Heart left ventricle (tissue), 16 donors: ENCODE data around the gene RUNX2. TPM values are rescaled to one million over a fixed set of nuclear protein-coding genes. Genes with fewer than 3 reads are reported as not detected.

Experiments
- ATAC-seq, 4 donors: fragments of 200-7000 bp; cut with Tn5 transposase; one replicate each; pipeline ENCODE4 v1.9.1; 2020 to 2022; ENCODE audit warnings: moderate library complexity in 4 of 4, mild to moderate bottlenecking in 3 of 4, moderate number of reproducible peaks in 1 of 4
- DNase-seq, 5 donors: peaks; one replicate each; pipeline ENCODE4 v3.0.0-alpha.2; 2020
- H3K27ac ChIP-seq, 12 donors: fragments of 200-600 bp; sonication (generic) in 4 of 12; one replicate each; pipeline versions ENCODE4 v1.5.0 to v1.8.0; 2016 to 2022; ENCODE audit warnings: mild to moderate bottlenecking in 2 of 12
- H3K27me3 ChIP-seq, 9 donors: fragments of 200-600 bp; sonication (generic) in 2 of 9; one replicate each; pipeline versions ENCODE4 v1.5.1 to v1.8.0; 2016 to 2022; ENCODE audit warnings: mild to moderate bottlenecking in 3 of 9
- H3K36me3 ChIP-seq, 9 donors: fragments of 200-600 bp; sonication (generic) in 2 of 9; one replicate each; pipeline versions ENCODE4 v1.5.0 to v1.8.0; 2018 to 2022; ENCODE audit warnings: mild to moderate bottlenecking in 2 of 9
- H3K4me1 ChIP-seq, 12 donors: fragments of 200-600 bp; sonication (generic) in 4 of 12; one replicate each; pipeline versions ENCODE4 v1.5.0 to v1.8.0; 2016 to 2022; ENCODE audit warnings: mild to moderate bottlenecking in 3 of 12
- H3K4me3 ChIP-seq, 12 donors: fragments of 200-600 bp; sonication (generic) in 4 of 12; one replicate each; pipeline versions ENCODE4 v1.5.0 to v1.8.0; 2017 to 2022; ENCODE audit warnings: mild to moderate bottlenecking in 9 of 12, moderate library complexity in 4 of 12
- H3K9me3 ChIP-seq, 12 donors: fragments of 200-600 bp; sonication (generic) in 4 of 12; one replicate each; pipeline versions ENCODE4 v1.5.0 to v1.8.0; 2016 to 2022; ENCODE audit warnings: mild to moderate bottlenecking in 1 of 12
- POLR2A ChIP-seq, 2 donors: fragments of 450-650 bp; IDR thresholded peaks; one replicate each; pipeline ENCODE4 v1.6.1; 2017; ENCODE audit warnings: antibody characterized with exemption in 2 of 2, mild to moderate bottlenecking in 2 of 2, moderate library complexity in 2 of 2
- WGBS, 4 donors: extraction: QIAGEN DNeasy Blood & Tissue Kit in 2 of 4; methylation state at CpG; one replicate each; pipeline versions ENCODE4 v1.1.5 to v1.1.7; 2013 to 2018; 5-methylcytosine and 5-hydroxymethylcytosine counted together
- intact Hi-C, 10 donors: fragments of 100-400 bp; cut with DNase I; formaldehyde crosslinking; loops; one replicate each; pipeline versions ENCODE4 v1.11.1 to v1.14.2; 2022
- polyA plus RNA-seq, 2 donors: library from polyadenylated mRNA; stranded (reverse); fragments of 200-250 nt; gene quantifications; one replicate each; pipeline ENCODE4 v1.2.3, GENCODE V29; 2013
- total RNA-seq, 9 donors: library from RNA; depleted of rRNA in 2 of 9; stranded (reverse); fragments of >200 nt in 2 of 9; fragmentation: NEBNext Ultra II Directional in 3 of 9; extraction: Animal tissue kit (Norgen Biotek cat#: 25700) in 3 of 9; gene quantifications; one replicate each; pipeline versions ENCODE4 v1.1.0 to v1.2.4, GENCODE V29; 2016 to 2023
- TF ChIP-seq, protein P1 (sequence below), 12 donors: fragments of 200-600 bp; sonication (generic) in 4 of 12; IDR thresholded peaks; one replicate each; pipeline versions ENCODE4 v1.5.0 to v1.8.0; 2018 to 2022; ENCODE audit warnings: antibody characterized with exemption in 12 of 12, mild to moderate bottlenecking in 5 of 12
- donor health status: ischemic (EF 13 %, LVEDD 7.1; RV severe dilation, severe dysfunction).
- donor health status: healthy with polysubstance abuse.
- donor health status: DM: no; HTN: yes; CAD: no.
- donor health status: DM: no; HTN: no; CAD: no.
- donor health status: ischemic (EF 25% LVEDD 6.9; RV normal size, moderate dysfunction).
- donor health status: ischemic (EF 25% LVEDD 5.7; RV mildly dilated, moderate dysfunction).
- donor health status: healthy.
- donor health status: DM: yes; HTN: yes; CAD: no.
- donor health status: ischemic (EF 35%, LVEDD 5.7; RV mildly dilated, moderate dysfunction).
- donor health status: nonischemic (EF 11% LVEDD 7.7; RV severe dilation, severe dysfunction).
- donor health status: DM: yes; HTN: yes; CAD: no.
- donor health status: PGD.
- donor health status: ischemic (EF 29% LVEDD 5.4; RV normal size, mild dysfunction).
- donor health status: nonischemic (EF 23%, LVEDD 6.1; RV moderate dilation, normal function).

RUNX2 gene
- total and polyA plus RNA-seq, 11 donors = 0.37 to 3.1 (median 2.0) TPM

DNA sequence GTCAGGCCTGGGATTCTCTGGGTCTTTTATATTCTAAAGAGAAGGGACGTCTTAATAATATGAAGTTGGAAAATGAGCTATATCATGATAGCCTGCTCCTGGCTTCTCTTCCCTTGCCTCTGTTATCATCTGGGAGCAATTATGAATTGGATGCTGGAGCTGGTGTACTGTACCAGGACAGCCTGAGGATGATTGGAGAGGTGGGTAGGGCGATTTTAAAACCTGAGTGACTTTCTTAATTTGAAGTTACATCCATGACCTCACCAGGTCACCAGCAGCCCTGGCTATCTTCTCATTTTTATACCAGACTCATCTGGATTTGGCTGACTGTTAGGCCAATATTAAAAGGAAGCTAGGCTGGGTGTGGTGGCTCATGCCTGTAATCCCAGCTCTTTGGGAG lies 369.9 kb downstream of the RUNX2 start:
- ATAC-seq (no peak), DNase-seq (no peak)
- WGBS, 4 donors = 77 to 91% (median 87%) methylated on average over 2 of the region's 2 CpGs
- no peaks in the 10 kb centered on the region for H3K36me3 ChIP-seq
- no peak for TF ChIP-seq POLR2A (IDR thresholded peaks at IDR 0.05)
- TF ChIP-seq, protein P1, sequence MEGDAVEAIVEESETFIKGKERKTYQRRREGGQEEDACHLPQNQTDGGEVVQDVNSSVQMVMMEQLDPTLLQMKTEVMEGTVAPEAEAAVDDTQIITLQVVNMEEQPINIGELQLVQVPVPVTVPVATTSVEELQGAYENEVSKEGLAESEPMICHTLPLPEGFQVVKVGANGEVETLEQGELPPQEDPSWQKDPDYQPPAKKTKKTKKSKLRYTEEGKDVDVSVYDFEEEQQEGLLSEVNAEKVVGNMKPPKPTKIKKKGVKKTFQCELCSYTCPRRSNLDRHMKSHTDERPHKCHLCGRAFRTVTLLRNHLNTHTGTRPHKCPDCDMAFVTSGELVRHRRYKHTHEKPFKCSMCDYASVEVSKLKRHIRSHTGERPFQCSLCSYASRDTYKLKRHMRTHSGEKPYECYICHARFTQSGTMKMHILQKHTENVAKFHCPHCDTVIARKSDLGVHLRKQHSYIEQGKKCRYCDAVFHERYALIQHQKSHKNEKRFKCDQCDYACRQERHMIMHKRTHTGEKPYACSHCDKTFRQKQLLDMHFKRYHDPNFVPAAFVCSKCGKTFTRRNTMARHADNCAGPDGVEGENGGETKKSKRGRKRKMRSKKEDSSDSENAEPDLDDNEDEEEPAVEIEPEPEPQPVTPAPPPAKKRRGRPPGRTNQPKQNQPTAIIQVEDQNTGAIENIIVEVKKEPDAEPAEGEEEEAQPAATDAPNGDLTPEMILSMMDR (IDR thresholded peaks at IDR 0.05) = no peak
- no peaks in the 10 kb centered on the region for H3K4me1 ChIP-seq
- no peaks in the 10 kb centered on the region for H3K27me3 ChIP-seq
- intact Hi-C loops = no loop called here
- no peak overlapping the region for H3K27ac ChIP-seq
- no peak overlapping the region for H3K4me3 ChIP-seq
- no peaks in the 10 kb centered on the region for H3K9me3 ChIP-seq

DNA sequence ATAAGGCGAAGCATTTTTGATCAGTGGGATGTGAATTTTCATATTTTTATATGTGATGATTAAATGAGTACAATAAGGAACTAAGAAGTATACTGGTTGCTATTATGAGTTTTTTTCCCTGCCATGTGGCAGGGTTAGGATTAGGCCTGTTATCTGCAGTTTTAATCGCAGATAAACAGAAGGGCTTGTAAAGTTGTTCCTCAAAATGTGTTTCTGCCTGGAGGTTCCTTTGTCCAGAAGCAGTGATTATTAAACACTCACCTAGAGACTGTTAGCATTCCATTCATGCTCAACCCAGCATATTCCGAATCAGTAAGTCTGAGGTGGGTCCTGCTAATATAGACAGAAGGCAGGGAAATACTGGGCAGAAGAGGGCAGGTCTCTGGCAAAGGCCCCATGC lies 371.5 kb downstream of the RUNX2 start:
- intact Hi-C loops = no loop called here
- no peak overlapping the region for H3K27ac ChIP-seq
- no peak for TF ChIP-seq POLR2A (IDR thresholded peaks at IDR 0.05)
- TF ChIP-seq, protein P1 (IDR thresholded peaks at IDR 0.05) = no peak
- H3K27me3 ChIP-seq = no peaks in the 10 kb centered on the region
- no peak overlapping the region for H3K4me3 ChIP-seq
- no peaks in the 10 kb centered on the region for H3K4me1 ChIP-seq
- H3K36me3 ChIP-seq = no peaks in the 10 kb centered on the region
- ATAC-seq (no peak), DNase-seq (no peak)
- 85 to 91% (median 85%) methylated on average over 3 of the region's 3 CpGs for WGBS, 4 donors
- H3K9me3 ChIP-seq = no peaks in the 10 kb centered on the region

DNA sequence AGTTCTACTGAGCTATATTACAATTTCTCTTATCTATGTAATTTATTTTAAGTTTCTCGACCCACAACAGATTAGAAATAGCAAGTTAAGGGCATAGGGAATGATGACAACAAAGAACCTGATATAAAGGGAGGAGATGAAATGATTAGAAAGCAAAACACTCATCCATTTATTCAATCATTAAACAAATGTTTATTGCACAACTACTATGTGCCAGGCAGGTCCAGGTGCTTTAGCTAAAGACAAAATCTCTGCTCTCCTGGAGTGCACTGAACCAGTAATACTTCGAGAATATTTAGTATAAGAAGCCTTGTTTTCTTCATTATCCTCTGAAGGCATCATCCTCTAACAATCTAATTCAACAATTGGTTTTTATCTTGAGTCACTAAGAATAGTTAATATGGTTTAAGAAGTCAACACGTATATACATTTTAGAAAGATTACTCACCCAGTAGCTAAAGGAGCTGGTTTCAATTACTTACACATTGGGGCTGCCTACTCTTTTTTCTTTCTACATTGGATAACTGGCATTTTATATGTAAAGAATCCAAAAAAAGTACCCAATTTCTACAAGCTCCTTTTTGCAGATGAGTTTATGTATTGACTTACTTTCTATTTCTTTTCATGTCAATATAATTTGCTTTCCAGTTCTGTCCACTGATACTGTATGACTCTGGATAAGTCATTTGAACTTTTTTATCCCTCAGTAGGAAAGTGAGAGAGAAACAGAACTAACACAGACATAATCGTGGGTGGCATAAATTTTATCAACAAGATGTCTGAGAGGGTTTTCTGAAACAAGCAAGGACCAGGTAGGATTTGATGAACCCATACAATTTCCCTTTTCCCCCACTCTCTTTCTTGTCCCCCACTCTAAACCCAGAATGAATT lies 375.0 kb downstream of the RUNX2 start:
- TF ChIP-seq, protein P1 (IDR thresholded peaks at IDR 0.05) = no peak
- TF ChIP-seq POLR2A (IDR thresholded peaks at IDR 0.05) = no peak
- ATAC-seq (no peak), DNase-seq (no peak)
- Histone ChIP-seq H3K27me3 (no peaks in the 10 kb centered on the region), H3K9me3 (no peaks in the 10 kb centered on the region), H3K36me3 (no peaks in the 10 kb centered on the region), H3K4me1 (no peaks in the 10 kb centered on the region), H3K27ac (no peak overlapping the region), H3K4me3 (no peak overlapping the region)
- intact Hi-C loops = no loop called here
- WGBS, 4 donors = 67 to 72% (median 70%) methylated on average over 4 of the region's 4 CpGs

DNA sequence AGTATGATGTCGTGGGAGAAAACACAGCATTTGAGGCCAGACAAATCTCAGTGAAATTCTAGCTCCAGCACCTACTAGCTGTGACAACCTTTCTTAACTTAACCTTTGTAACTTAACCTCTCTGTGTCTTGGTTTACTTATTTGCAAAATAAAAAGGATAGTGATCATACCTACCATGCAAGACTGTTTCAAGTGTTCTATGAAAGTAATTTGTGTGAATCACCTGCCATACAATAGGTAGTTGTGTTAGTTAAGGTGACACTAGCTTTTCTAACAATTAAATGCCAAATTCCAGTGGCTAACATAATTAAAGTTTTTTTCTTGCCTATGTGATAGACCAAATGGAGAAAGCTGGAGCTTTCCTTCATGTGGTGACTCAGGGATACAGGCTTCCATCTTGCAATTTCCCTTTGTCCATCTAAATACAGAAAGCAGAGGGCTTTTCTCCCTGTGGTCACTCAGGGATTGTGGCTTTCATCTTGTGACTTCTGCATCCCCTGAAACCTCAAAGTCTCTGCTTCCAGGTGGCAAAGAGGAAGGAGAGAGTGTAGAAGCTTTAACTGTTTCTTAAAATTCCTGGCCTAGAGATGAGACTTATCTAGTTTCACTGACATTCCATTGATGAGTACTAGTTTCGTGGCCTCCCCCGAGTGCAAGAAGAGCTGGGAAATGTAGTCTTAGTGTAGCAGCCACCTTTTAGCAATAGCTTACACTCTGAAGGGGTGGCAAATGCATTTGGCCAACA lies 376.1 kb downstream of the RUNX2 start:
- no peak overlapping the region for H3K4me3 ChIP-seq
- WGBS, 4 donors = 77 to 89% (median 84%) methylated on average over 3 of the region's 3 CpGs
- H3K27ac ChIP-seq = no peak overlapping the region
- intact Hi-C loops = no loop called here
- TF ChIP-seq, protein P1 (IDR thresholded peaks at IDR 0.05) = no peak
- TF ChIP-seq POLR2A (IDR thresholded peaks at IDR 0.05) = no peak
- H3K36me3 ChIP-seq = no peaks in the 10 kb centered on the region
- peaks cover 0 to under 1% (median 0%) of the 10 kb centered on the region in 12 donors for H3K4me1 ChIP-seq
- ATAC-seq (no peak), DNase-seq (no peak)
- no peaks in the 10 kb centered on the region for H3K27me3 ChIP-seq
- H3K9me3 ChIP-seq = no peaks in the 10 kb centered on the region
